Neuronal stem cell (in vitro differentiated cells): ENCODE results near the gene NR3C2.

Experiments used
- DNase-seq: peaks from one replicate; pipeline ENCODE4 v3.0.0-alpha.2; 2013; ENCODE audit warnings: low spot score
- H2AFZ ChIP-seq: one replicate; pipeline ENCODE4 v1.6.1; 2013; ENCODE audit warnings: mild to moderate bottlenecking, low read length, inconsistent platforms
- H2AK5ac ChIP-seq: 2 replicates; pipeline ENCODE4 v1.6.1; 2013; ENCODE audit warnings: low read depth, mild to moderate bottlenecking, inconsistent platforms, low read length, moderate library complexity, mixed read lengths
- H2BK120ac ChIP-seq: 2 replicates; pipeline ENCODE4 v1.6.1; 2013; ENCODE audit warnings: low read depth, mild to moderate bottlenecking, inconsistent platforms, low read length, moderate library complexity, mixed read lengths
- H2BK12ac ChIP-seq: one replicate; pipeline ENCODE4 v1.6.1; 2013; ENCODE audit warnings: low read length, inconsistent platforms
- H2BK15ac ChIP-seq: 2 replicates; pipeline ENCODE4 v1.6.1; 2013; ENCODE audit warnings: mild to moderate bottlenecking, low read length, inconsistent platforms, mixed read lengths
- H2BK5ac ChIP-seq: one replicate; pipeline ENCODE4 v1.6.1; 2013; ENCODE audit warnings: inconsistent platforms, mild to moderate bottlenecking, low read length, moderate library complexity
- H3K14ac ChIP-seq: one replicate; pipeline ENCODE4 v1.6.1; 2013; ENCODE audit warnings: low read length, inconsistent platforms
- H3K18ac ChIP-seq: 2 replicates; pipeline ENCODE4 v1.6.1; 2013; ENCODE audit warnings: low read length, inconsistent platforms
- H3K23ac ChIP-seq: 2 replicates; pipeline ENCODE4 v1.6.1; 2013; ENCODE audit warnings: low read depth, mild to moderate bottlenecking, mixed read lengths, low read length, inconsistent platforms; ENCODE audit not compliant: poor library complexity
- H3K27ac ChIP-seq: replicated peaks from 3 replicates; pipeline ENCODE4 v1.5.1; 2013; ENCODE audit warnings: low read length, inconsistent platforms
- H3K27me3 ChIP-seq, 3 experiments: 2 replicates each; pipeline ENCODE4 v1.6.1; 2013; ENCODE audit warnings: low read length in 3 of 3, mild to moderate bottlenecking in 2 of 3, inconsistent platforms in 1 of 3, low read depth in 1 of 3, mixed read lengths in 1 of 3, moderate library complexity in 1 of 3; ENCODE audit not compliant: control insufficient read depth in 3 of 3, insufficient read depth in 3 of 3
- H3K36me3 ChIP-seq, 2 donors: replicated peaks in 1 of 2; 2 replicates each; pipeline ENCODE4 v1.6.1; 2013; ENCODE audit warnings: low read length in 2 of 2; ENCODE audit not compliant: control insufficient read depth in 2 of 2, insufficient read depth in 2 of 2
- H3K4ac ChIP-seq: 2 replicates; pipeline ENCODE4 v1.6.1; 2013; ENCODE audit warnings: inconsistent platforms, mild to moderate bottlenecking, low read length, moderate library complexity
- H3K4me1 ChIP-seq, 2 donors: 1 replicate in 1 of 2; 2 replicates in 1 of 2; pipeline ENCODE4 v1.6.1; 2013; ENCODE audit warnings: low read length in 2 of 2, low read depth in 1 of 2; ENCODE audit not compliant: control insufficient read depth in 2 of 2, insufficient read depth in 1 of 2
- H3K4me2 ChIP-seq: one replicate; pipeline ENCODE4 v1.6.1; 2013; ENCODE audit warnings: mild to moderate bottlenecking, low read length, inconsistent platforms; ENCODE audit not compliant: insufficient read depth, poor library complexity, severe bottlenecking
- H3K4me3 ChIP-seq, 2 donors: 2 replicates each; pipeline ENCODE4 v1.5.1; 2013; ENCODE audit warnings: low read length in 2 of 2, mild to moderate bottlenecking in 2 of 2, inconsistent platforms in 1 of 2, moderate library complexity in 1 of 2
- H3K79me1 ChIP-seq: one replicate; pipeline ENCODE4 v1.6.1; 2013; ENCODE audit warnings: low read depth, mild to moderate bottlenecking, inconsistent platforms, low read length, moderate library complexity
- H3K9ac ChIP-seq: one replicate; pipeline ENCODE4 v1.6.1; 2013; ENCODE audit warnings: mild to moderate bottlenecking, low read depth, low read length, inconsistent platforms; ENCODE audit not compliant: poor library complexity
- H3K9me3 ChIP-seq, 2 donors: replicated peaks in 1 of 2; 2 replicates each; pipeline versions ENCODE3 to v1.6.1; 2013; ENCODE audit warnings: low read length in 2 of 2, mild to moderate bottlenecking in 2 of 2, inconsistent platforms in 1 of 2, low read depth in 1 of 2, mixed read lengths in 1 of 2, moderate library complexity in 1 of 2; ENCODE audit not compliant: control insufficient read depth in 2 of 2, insufficient read depth in 1 of 2
- H4K8ac ChIP-seq: one replicate; pipeline ENCODE4 v1.6.1; 2013; ENCODE audit warnings: low read depth, mild to moderate bottlenecking, inconsistent platforms, low read length, moderate library complexity
- H4K91ac ChIP-seq: one replicate; pipeline ENCODE4 v1.6.1; 2013; ENCODE audit warnings: low read length, low read depth, mild to moderate bottlenecking, inconsistent platforms; ENCODE audit not compliant: poor library complexity
- WGBS, 2 donors: extraction: QIAGEN DNeasy Blood & Tissue Kit; methylation state at CpG; one replicate each; pipeline ENCODE4 v1.1.7; 2013; ENCODE audit warnings: missing lambda C conversion rate in 2 of 2, mixed read lengths in 1 of 2; ENCODE audit not compliant: insufficient read length in 2 of 2, insufficient replicate concordance in 1 of 2; ENCODE audit errors: extremely low coverage in 2 of 2; 5-methylcytosine and 5-hydroxymethylcytosine counted together

NR3C2 gene

GRCh38 chr4:148366251-148366650, 76.0 kb downstream of the NR3C2 start:
- Histone ChIP-seq H3K4me1 (no peaks in the 10 kb centered on the region), H2BK12ac (no peak overlapping the region), H2AK5ac (no peak overlapping the region), H3K4me3 (no peak overlapping the region), H3K14ac (no peak overlapping the region), H3K27me3 (no peaks in the 10 kb centered on the region), H2BK5ac (no peak overlapping the region), H3K9me3 (peaks cover 0 to 1% of the 10 kb centered on the region in 2 donors), H4K91ac (no peak overlapping the region), H3K27ac (no peak overlapping the region), H3K23ac (no peak overlapping the region), H3K36me3 (no peaks in the 10 kb centered on the region), H3K79me1 (no peaks in the 10 kb centered on the region), H2BK120ac (no peak overlapping the region), H3K18ac (no peak overlapping the region), H3K9ac (no peak overlapping the region), H2AFZ (no peak overlapping the region), H4K8ac (no peak overlapping the region), H2BK15ac (no peak overlapping the region), H3K4me2 (no peak overlapping the region), H3K4ac (no peak overlapping the region)
- DNase-seq: no peak

- Histone ChIP-seq H3K14ac (no peak overlapping the region), H3K27me3 (no peaks in the 10 kb centered on the region), H3K4me3 (no peak overlapping the region), H2BK5ac (no peak overlapping the region), H4K8ac (no peak overlapping the region), H3K4ac (no peak overlapping the region), H3K4me1 (peaks cover 0 to 2% of the 10 kb centered on the region in 2 donors), H4K91ac (no peak overlapping the region), H2AFZ (no peak overlapping the region), H3K79me1 (no peaks in the 10 kb centered on the region), H3K36me3 (no peaks in the 10 kb centered on the region), H3K9me3 (peaks cover 0 to 1% of the 10 kb centered on the region in 2 donors), H2BK12ac (no peak overlapping the region), H3K4me2 (no peak overlapping the region), H3K27ac (no peak overlapping the region), H2BK120ac (no peak overlapping the region), H3K23ac (no peak overlapping the region), H2AK5ac (no peak overlapping the region), H2BK15ac (no peak overlapping the region), H3K18ac (no peak overlapping the region), H3K9ac (no peak overlapping the region)
- no CpG with 5 or more reads among the region's 1 CpG for WGBS, 2 donors
- DNase-seq: no peak
Observed at GRCh38 chr4:148364525-148364924, 77.7 kb downstream of the NR3C2 start.

- Histone ChIP-seq H2AFZ (no peak overlapping the region), H3K4ac (no peak overlapping the region), H3K9me3 (no peaks in the 10 kb centered on the region), H2BK15ac (no peak overlapping the region), H3K4me1 (peaks cover 0 to 2% of the 10 kb centered on the region in 2 donors), H4K91ac (no peak overlapping the region), H3K79me1 (no peaks in the 10 kb centered on the region), H3K9ac (no peak overlapping the region), H3K27me3 (no peaks in the 10 kb centered on the region), H3K4me2 (no peak overlapping the region), H3K14ac (no peak overlapping the region), H2AK5ac (no peak overlapping the region), H3K27ac (no peak overlapping the region), H3K4me3 (no peak overlapping the region), H4K8ac (no peak overlapping the region), H2BK5ac (no peak overlapping the region), H3K18ac (no peak overlapping the region), H2BK12ac (no peak overlapping the region), H3K36me3 (no peaks in the 10 kb centered on the region), H2BK120ac (no peak overlapping the region), H3K23ac (no peak overlapping the region)
- DNase-seq: no peak
- no CpG with 5 or more reads among the region's 1 CpG for WGBS, 2 donors
Observed at GRCh38 chr4:148359769-148360168, 82.4 kb downstream of the NR3C2 start.

GRCh38 chr4:148355442-148356123, 86.6 kb downstream of the NR3C2 start:
- no peak overlapping the region for H4K8ac ChIP-seq
- H2BK120ac ChIP-seq: no peak overlapping the region
- H3K4me1 ChIP-seq: peaks cover 0 to 2% of the 10 kb centered on the region in 2 donors
- no peak overlapping the region for H4K91ac ChIP-seq
- H3K79me1 ChIP-seq: no peaks in the 10 kb centered on the region
- no peak overlapping the region for H3K9ac ChIP-seq
- no peak overlapping the region for H3K4ac ChIP-seq
- H2BK15ac ChIP-seq: no peak overlapping the region
- no peak overlapping the region for H3K27ac ChIP-seq
- no peak overlapping the region for H2AFZ ChIP-seq
- DNase-seq: no peak
- no peak overlapping the region for H2AK5ac ChIP-seq
- H3K14ac ChIP-seq: no peak overlapping the region
- WGBS, 2 donors: no CpG with 5 or more reads among the region's 4 CpGs
- H3K27me3 ChIP-seq: no peaks in the 10 kb centered on the region
- no peak overlapping the region for H3K23ac ChIP-seq
- H3K9me3 ChIP-seq: no peaks in the 10 kb centered on the region
- no peak overlapping the region for H2BK12ac ChIP-seq
- no peaks in the 10 kb centered on the region for H3K36me3 ChIP-seq
- no peak overlapping the region for H3K18ac ChIP-seq
- no peak overlapping the region for H2BK5ac ChIP-seq
- H3K4me3 ChIP-seq: no peak overlapping the region
- H3K4me2 ChIP-seq: no peak overlapping the region
